ENCODE data around the gene ZBTB16.
A peak's percentile ranks its signal among the peaks of the same experiment; 100 is the strongest.

Gene ZBTB16

GRCh38 chr11:114257621-114258558 is 198.4 kb downstream of the ZBTB16 start:
- peak; percentile 30 for DNase-seq (ENCODE audit: low read depth)
- TF ChIP-seq, protein P1, sequence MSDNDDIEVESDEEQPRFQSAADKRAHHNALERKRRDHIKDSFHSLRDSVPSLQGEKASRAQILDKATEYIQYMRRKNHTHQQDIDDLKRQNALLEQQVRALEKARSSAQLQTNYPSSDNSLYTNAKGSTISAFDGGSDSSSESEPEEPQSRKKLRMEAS (IDR thresholded peaks at IDR 0.05; ENCODE audit: low read depth, low read length), result no peak
- TF ChIP-seq POLR2A (IDR thresholded peaks at IDR 0.05; ENCODE audit: extremely low read depth, insufficient read length) (no peak), CTCF (IDR thresholded peaks at IDR 0.05; ENCODE audit: low read depth, low read length) (no peak), MYC (IDR thresholded peaks at IDR 0.05; ENCODE audit: low read depth, low read length) (no peak)
- H3K4me3 ChIP-seq (ENCODE audit: low read depth, low read length), result no peak overlapping the region

GRCh38 chr11:114258696-114259095 is 199.2 kb downstream of the ZBTB16 start:
- TF ChIP-seq POLR2A (IDR thresholded peaks at IDR 0.05; ENCODE audit: extremely low read depth, insufficient read length), result no peak
- peak; percentile 48; the same call in 1 of the 2 replicates for TF ChIP-seq MYC (IDR thresholded peaks at IDR 0.05; ENCODE audit: low read depth, low read length)
- no peak for TF ChIP-seq CTCF (IDR thresholded peaks at IDR 0.05; ENCODE audit: low read depth, low read length)
- TF ChIP-seq, protein P1 (IDR thresholded peaks at IDR 0.05; ENCODE audit: low read depth, low read length), result peak; percentile 39; the same call in 1 of the 2 replicates
- H3K4me3 ChIP-seq (ENCODE audit: low read depth, low read length), result no peak overlapping the region
- DNase-seq (ENCODE audit: low read depth), result peak; percentile 73

GRCh38 chr11:114259124-114259526 is 199.6 kb downstream of the ZBTB16 start:
- H3K4me3 ChIP-seq (ENCODE audit: low read depth, low read length), result no peak overlapping the region
- no peak for DNase-seq (ENCODE audit: low read depth)
- TF ChIP-seq MYC (IDR thresholded peaks at IDR 0.05; ENCODE audit: low read depth, low read length), result no peak
- TF ChIP-seq, protein P1 (IDR thresholded peaks at IDR 0.05; ENCODE audit: low read depth, low read length), result no peak
- no peak for TF ChIP-seq POLR2A (IDR thresholded peaks at IDR 0.05; ENCODE audit: extremely low read depth, insufficient read length)
- TF ChIP-seq CTCF (IDR thresholded peaks at IDR 0.05; ENCODE audit: low read depth, low read length), result no peak

DNA sequence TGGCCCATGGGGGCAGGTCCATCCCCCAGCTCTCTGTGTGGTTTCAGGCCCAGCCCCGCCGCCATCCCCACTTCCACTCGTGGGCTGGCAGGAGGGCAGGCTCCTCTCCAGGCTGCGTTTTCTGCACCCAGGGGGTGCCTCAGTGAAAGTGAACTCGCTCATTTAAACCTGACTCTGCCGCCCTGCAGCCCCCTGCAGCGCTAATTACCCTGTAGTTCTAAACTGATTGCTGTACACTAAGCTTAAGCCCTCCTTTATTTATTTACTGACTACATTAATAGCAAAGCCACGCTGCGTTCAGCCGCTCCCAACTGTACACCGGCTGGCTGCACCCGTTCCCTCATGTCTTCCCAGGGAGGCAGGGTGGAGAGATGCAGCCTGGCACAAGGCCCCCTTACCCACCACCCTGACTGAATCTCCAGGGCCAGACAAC is 200.1 kb downstream of the ZBTB16 start:
- TF ChIP-seq CTCF (IDR thresholded peaks at IDR 0.05; ENCODE audit: low read depth, low read length), result no peak
- TF ChIP-seq MYC (IDR thresholded peaks at IDR 0.05; ENCODE audit: low read depth, low read length), result no peak
- TF ChIP-seq POLR2A (IDR thresholded peaks at IDR 0.05; ENCODE audit: extremely low read depth, insufficient read length), result no peak
- TF ChIP-seq, protein P1 (IDR thresholded peaks at IDR 0.05; ENCODE audit: low read depth, low read length), result no peak
- no peak for DNase-seq (ENCODE audit: low read depth)

DNA sequence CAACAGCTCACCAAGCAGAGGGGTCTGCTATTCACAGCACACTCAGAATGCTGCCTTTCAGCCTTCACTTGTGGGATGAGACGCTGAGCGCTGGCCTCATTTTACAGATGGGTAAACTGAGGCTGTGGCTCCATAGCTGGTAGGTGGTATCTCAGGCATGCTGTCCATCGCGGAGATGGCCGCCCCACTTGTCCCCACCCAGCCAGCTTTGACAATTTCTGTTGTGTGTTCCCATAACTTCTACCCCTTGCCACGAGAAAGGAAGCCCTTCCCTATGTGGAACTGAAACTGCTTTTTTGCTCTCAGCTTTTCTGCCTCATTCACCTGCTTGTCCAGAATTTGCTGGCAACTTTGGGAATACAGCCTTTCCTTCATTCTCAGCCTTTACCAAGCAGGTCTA is 200.6 kb downstream of the ZBTB16 start:
- no peak for DNase-seq (ENCODE audit: low read depth)
- no peak for TF ChIP-seq CTCF (IDR thresholded peaks at IDR 0.05; ENCODE audit: low read depth, low read length)

More for the DNA sequence above, 200.1 kb downstream of the ZBTB16 start:
- H3K4me3 ChIP-seq (ENCODE audit: low read depth, low read length), result no peak overlapping the region

More for the DNA sequence above, 200.6 kb downstream of the ZBTB16 start:
- no peak overlapping the region for H3K4me3 ChIP-seq (ENCODE audit: low read depth, low read length)

Measured in NB4 (cell line).